Stimulated activated CD4-positive, alpha-beta T cell treated with anti-CD3 and anti-CD28 coated beads, Interleukin-2, amount 100 ng/mL, for 48 hours (primary cell): ENCODE measurements around the gene CHRM4.
"Not testable (repeated sequence)": the region's sequence is repeated elsewhere in the genome, so short reads cannot be mapped to it uniquely, and the experiment has no call there.

Experiments used
- DNase-seq, 2 donors: peaks; one replicate each; pipeline ENCODE4 v3.0.0-alpha.2; 2020

CHRM4 gene

DNA sequence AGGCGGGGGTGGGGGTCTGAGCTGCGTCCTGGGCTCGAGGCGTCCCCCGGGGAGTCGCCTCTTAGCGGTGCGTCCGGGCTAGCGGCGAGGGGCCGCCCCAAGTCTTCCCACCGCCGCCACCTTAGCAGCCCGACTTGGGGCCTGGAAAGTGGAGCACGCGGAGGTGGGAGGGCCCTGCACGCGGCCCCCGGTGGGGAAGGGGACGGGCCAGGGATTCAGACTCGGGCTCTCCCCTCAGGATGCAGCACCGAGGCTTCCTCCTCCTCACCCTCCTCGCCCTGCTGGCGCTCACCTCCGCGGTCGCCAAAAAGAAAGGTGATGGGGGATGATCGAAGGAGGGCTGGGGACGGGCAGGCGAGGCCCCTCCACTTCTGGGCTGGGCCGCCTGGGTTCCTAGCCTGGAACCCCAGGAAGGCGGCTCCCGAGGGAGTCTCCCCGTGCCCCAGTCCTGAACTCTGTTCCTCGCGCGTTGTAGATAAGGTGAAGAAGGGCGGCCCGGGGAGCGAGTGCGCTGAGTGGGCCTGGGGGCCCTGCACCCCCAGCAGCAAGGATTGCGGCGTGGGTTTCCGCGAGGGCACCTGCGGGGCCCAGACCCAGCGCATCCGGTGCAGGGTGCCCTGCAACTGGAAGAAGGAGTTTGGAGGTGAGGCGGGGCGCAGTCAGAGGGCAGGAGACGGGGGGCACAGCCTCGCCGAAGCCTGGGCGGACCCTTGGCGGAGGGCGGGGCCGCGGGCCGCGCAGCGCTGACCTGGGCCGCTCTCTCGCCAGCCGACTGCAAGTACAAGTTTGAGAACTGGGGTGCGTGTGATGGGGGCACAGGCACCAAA lies 9.5 kb downstream of the CHRM4 start:
- DNase-seq = no peak

DNA sequence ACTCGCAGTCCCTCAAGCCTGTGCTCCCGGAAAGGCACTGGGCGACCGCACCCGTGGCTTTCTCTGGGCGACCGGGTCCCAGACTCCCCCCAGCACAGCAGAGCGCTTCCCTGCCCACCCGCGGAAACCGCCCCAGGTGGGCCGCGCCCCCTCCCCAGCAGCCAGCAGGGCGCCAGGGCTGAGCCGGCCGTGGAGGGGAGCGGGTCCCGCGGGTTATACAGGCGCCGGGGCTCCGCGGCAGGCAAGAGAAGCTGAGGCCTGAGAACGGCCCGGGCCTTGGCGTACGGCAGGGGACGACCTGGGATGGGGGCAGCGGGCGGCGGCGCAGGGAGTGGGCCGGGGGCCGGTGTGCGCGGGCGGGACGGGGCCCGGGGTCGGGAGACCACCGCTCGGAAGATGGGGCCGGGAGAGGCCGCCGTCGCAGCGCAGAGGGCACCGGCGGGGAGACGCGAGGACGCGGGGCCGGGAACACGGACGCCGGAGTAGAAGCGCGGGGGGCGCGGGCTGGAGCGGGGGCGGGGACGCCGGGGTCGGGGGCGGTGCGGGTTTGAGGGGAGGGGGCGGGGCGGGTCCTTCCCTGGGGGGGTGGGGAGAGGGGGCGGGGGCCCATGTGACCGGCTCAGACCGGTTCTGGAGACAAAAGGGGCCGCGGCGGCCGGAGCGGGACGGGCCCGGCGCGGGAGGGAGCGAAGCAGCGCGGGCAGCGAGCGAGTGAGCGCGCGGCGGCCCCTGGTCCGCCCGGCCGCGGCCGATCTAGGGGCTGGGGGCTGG lies 10.3 kb downstream of the CHRM4 start, which contains the start of gene MDK:
MDK (plus strand) TSS at position 622 of the 771 bp plus-strand sequence. CDS start 389 bp downstream, outside the sequence.
- no peak for DNase-seq

- peak; percentile 51 to 60 for DNase-seq
Observed at GRCh38 chr11:46380340-46381047, 11.1 kb downstream of the CHRM4 start.

- not testable (repeated sequence) for DNase-seq
Observed at GRCh38 chr11:46379482-46380293, 11.9 kb downstream of the CHRM4 start.

DNA sequence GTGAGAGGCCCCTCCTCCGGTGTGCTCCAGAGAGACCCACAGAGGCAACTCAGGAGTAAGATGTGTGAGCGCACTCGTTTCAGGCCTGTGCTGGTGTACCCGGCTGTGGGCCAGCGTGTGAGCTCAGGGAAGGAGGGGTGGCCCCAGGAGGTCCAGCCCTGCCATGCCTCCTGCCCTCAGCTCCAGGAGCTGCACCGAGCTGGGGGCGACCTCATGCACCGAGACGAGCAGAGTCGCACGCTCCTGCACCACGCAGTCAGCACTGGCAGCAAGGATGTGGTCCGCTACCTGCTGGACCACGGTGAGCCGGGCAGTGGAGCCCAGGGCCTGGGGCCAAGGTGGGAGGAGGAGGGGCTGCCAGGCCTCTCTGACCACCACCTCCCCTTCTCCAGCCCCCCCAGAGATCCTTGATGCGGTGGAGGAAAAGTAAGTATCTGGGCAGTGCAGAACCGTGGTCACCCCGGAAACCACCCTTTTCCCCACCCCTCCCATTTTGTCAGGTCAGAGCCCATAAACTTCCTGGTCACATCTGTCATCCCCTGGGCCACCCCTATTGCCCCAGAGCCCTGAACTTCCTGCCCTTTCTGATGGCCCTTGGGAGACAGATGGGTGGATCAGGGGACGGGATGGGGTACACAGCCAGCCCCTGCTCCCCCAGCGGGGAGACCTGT lies 12.6 kb downstream of the CHRM4 start:
- DNase-seq = no peak

- DNase-seq = no peak
Observed at GRCh38 chr11:46378296-46378695, 13.3 kb downstream of the CHRM4 start.

GRCh38 chr11:46377831-46378230 lies 13.7 kb downstream of the CHRM4 start:
- DNase-seq = no peak

GRCh38 chr11:46377290-46377689 lies 14.3 kb downstream of the CHRM4 start:
- no peak for DNase-seq

DNA sequence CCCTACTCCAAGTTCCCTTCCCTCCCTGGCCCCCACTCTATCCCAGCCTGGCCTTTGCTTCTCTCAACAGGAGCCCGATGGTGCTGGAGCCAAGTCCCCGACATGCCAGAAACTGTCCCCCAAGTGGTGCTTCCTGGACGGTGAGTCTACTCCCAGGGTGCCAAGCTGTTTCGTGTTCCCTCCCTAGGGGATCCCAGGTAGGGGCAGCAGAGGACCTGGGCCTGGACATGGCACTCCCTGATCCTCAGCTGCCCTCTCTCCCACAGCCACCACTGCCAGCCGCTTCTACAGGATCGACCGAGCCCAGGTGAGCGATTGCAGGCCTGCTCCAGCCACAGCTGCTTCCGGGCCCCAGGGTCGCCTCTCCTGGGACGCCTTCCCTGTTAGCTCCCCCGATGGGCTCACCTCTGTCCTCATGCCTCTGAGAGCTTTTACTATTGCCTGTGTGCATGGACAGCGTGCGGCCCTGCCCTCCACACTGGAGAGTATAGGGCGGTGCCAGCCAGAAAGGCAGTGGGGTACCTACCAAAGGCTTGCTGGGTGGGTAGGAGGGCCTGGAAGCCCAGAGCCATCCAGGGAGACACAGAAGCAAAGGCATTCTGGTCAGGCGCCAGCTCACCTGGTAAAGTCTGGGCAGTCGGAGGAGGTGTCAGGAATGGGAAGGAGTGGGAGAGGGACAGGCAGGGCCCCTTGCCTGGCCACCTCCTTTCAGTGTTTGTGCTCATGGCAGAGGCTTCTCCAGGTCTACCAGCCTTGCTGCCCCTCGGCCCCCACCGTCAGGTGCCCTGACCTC lies 15.1 kb downstream of the CHRM4 start:
- DNase-seq = no peak

GRCh38 chr11:46375392-46376101 lies 16.0 kb downstream of the CHRM4 start:
- DNase-seq = no peak

GRCh38 chr11:46374815-46375214 lies 16.8 kb downstream of the CHRM4 start:
- no peak for DNase-seq

DNA sequence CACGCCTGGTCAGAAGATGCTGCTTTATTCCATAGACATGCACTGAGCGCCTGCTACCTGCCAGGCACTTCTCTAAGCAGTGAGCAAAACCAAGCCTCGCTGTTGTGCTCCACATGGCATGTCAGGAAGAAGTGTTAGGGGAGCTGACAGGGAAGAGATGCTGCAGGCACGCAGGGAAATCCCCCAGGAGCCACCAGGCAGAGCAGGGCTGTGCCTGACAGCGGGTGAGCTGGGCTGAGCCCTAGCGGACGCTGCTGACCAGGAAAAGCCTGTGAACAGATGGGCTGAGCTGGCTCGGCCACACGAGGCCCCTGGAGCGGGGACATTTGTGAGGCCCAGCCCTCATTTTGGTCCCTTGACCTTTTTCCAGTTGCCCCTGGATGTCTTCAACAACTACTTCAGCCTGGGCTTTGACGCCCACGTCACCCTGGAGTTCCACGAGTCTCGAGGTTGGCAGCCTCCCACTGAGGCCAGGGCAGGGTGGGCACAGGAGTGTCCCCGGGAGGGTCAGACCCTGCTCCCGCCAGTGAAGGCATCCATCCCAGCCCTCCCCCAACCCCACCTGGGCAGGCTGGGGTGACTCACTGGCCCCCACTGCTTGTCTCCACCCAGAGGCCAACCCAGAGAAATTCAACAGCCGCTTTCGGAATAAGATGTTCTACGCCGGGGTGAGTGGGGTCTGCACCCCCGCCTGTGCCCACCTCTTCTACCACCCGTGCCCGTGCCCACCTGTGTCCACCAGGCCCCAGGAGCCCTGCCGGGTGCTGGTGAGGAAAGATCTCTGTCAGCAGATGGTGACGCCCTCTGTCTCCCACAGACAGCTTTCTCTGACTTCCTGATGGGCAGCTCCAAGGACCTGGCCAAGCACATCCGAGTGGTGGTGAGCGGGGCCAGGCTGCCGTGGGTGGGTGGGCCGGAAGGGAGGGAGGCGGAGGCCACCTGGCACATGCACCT lies 17.5 kb downstream of the CHRM4 start:
- DNase-seq = no peak

DNA sequence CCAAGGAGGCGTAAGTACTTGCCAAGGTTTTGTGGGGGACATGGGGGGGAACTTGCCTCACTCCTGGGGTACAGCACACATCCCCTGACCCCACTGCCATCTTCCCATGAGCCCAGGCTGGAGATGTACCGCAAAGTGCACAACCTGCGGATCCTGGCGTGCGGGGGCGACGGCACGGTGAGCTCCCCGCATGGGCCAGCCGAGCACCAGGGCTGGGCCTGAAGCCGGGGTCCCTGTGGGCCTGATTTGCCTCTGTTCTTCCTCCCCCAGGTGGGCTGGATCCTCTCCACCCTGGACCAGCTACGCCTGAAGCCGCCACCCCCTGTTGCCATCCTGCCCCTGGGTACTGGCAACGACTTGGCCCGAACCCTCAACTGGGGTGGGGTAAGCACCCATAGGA lies 19.1 kb downstream of the CHRM4 start:
- DNase-seq = not testable (repeated sequence)

DNA sequence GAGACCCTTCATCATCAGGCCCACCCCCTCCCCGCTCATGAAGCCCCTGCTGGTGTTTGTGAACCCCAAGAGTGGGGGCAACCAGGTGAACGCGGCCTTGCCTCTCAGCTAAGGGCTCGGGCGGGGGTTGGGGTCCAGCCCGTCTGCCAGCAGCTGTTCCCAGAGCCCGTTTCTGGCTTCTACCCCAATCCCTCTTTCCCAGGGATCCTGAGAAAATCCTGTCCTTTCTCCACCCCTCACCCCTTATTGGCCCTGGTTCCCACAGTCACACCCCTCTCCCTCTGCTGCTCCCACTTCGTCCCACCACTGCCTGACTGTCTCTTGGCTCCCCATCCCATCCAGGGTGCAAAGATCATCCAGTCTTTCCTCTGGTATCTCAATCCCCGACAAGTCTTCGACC lies 19.5 kb downstream of the CHRM4 start:
- no peak for DNase-seq

- DNase-seq = not testable (repeated sequence)
Observed at GRCh38 chr11:46371262-46371661, 20.3 kb downstream of the CHRM4 start.

GRCh38 chr11:46370253-46370652 lies 21.3 kb downstream of the CHRM4 start:
- DNase-seq = no peak

GRCh38 chr11:46369458-46370152 lies 22.0 kb downstream of the CHRM4 start:
- peak; percentile 58 to 65 for DNase-seq

DNA sequence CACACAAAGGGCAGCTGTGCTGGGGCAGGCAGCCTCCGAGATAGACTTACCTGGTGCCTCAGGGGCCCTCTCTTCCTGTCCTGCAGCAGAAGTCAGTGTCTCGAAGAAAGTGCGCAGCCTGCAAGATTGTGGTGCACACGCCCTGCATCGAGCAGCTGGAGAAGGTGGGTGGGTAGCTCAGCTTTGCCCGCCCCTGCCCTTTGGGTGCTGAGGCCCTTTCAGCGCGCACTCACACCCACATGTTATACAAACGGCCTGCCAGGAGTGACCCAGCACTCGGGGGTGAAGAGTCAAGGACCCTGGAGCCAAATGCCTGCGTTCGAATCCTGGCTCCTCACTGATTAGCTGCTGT lies 23.7 kb downstream of the CHRM4 start:
- no peak for DNase-seq
